ENCODE data around the gene PPFIA4. TPM values are rescaled to one million over a fixed set of nuclear protein-coding genes. Genes with fewer than 3 reads are reported as not detected.

Gene PPFIA4
- total and polyA plus RNA-seq, 12 donors: 8.1 to 60.6 (median 29.9) TPM

- peaks cover 0 to 35% (median 16%) of the 10 kb centered on the region in 9 donors for H3K4me1 ChIP-seq
- ATAC-seq (no peak), DNase-seq (no peak)
- no peak for TF ChIP-seq CTCF (IDR thresholded peaks at IDR 0.05)
- no peak overlapping the region for H3K4me3 ChIP-seq
- peaks cover 0 to 39% (median 15%) of the 10 kb centered on the region in 7 donors for H3K27me3 ChIP-seq
- peaks cover 0 to 9% (median 0%) of the 10 kb centered on the region in 9 donors for H3K36me3 ChIP-seq
- no peak overlapping the region for H3K27ac ChIP-seq
- intact Hi-C loops (cut with DNase I): no loop called here
- H3K9me3 ChIP-seq: no peaks in the 10 kb centered on the region
- 94 to 95% methylated on average over 3 of the region's 3 CpGs for WGBS, 2 donors
Measured at GRCh38 chr1:203077367-203077766, 51.1 kb downstream of the PPFIA4 start.

- ATAC-seq (no peak), DNase-seq (no peak)
- H3K4me1 ChIP-seq: peaks cover 0 to 29% (median 12%) of the 10 kb centered on the region in 9 donors
- peaks cover 0 to 9% (median 0%) of the 10 kb centered on the region in 9 donors for H3K36me3 ChIP-seq
- H3K27me3 ChIP-seq: peaks cover 0 to 39% (median 15%) of the 10 kb centered on the region in 7 donors
- intact Hi-C loops (cut with DNase I): no loop called here
- 97 to 98% methylated on average over 2 of the region's 2 CpGs for WGBS, 2 donors
- H3K4me3 ChIP-seq: no peak overlapping the region
- no peaks in the 10 kb centered on the region for H3K9me3 ChIP-seq
- no peak for TF ChIP-seq CTCF (IDR thresholded peaks at IDR 0.05)
- no peak overlapping the region for H3K27ac ChIP-seq
Measured at GRCh38 chr1:203077956-203078355, 51.7 kb downstream of the PPFIA4 start.

- WGBS, 2 donors: 93 to 95% methylated on average over 3 of the region's 3 CpGs
- intact Hi-C loops (cut with DNase I): no loop called here
- DNase-seq (no peak), ATAC-seq (no peak)
- H3K4me1 ChIP-seq: peaks cover 0 to 30% (median 12%) of the 10 kb centered on the region in 9 donors
- TF ChIP-seq CTCF (IDR thresholded peaks at IDR 0.05): no peak
- no peak overlapping the region for H3K27ac ChIP-seq
- H3K27me3 ChIP-seq: peaks cover 0 to 39% (median 15%) of the 10 kb centered on the region in 7 donors
- no peak overlapping the region for H3K4me3 ChIP-seq
- H3K9me3 ChIP-seq: no peaks in the 10 kb centered on the region
- peaks cover 0 to 9% (median 0%) of the 10 kb centered on the region in 9 donors for H3K36me3 ChIP-seq
Measured at GRCh38 chr1:203078478-203078877, 52.2 kb downstream of the PPFIA4 start.

- intact Hi-C loops (cut with DNase I): no loop called here
- no peak for ATAC-seq
- no peak for TF ChIP-seq CTCF (IDR thresholded peaks at IDR 0.05)
- DNase-seq: no peak
- Histone ChIP-seq H3K9me3 (no peaks in the 10 kb centered on the region), H3K4me1 (peaks cover 0 to 19% (median 7%) of the 10 kb centered on the region in 9 donors), H3K27me3 (peaks cover 0 to 20% (median 5%) of the 10 kb centered on the region in 7 donors), H3K4me3 (no peak overlapping the region), H3K36me3 (peaks cover 0 to 7% (median 0%) of the 10 kb centered on the region in 9 donors), H3K27ac (no peak overlapping the region)
- WGBS, 2 donors: 95 to 98% methylated on average over 5 of the region's 5 CpGs
Measured at GRCh38 chr1:203080456-203080855, 54.2 kb downstream of the PPFIA4 start.
